Activated T-cell treated with anti-CD3 and anti-CD28 coated beads, Interleukin-2, amount 50 U/mL, for 72 hours (primary cell): ENCODE measurements around the gene MFSD6. TPM values are rescaled to one million over a fixed set of nuclear protein-coding genes. Genes with fewer than 3 reads are reported as not detected.
"Not testable (repeated sequence)": the region's sequence is repeated elsewhere in the genome, so short reads cannot be mapped to it uniquely, and the experiment has no call there.

Experiments used
- ATAC-seq, 2 donors: fragments of 150-1000 bp; cut with Tn5 transposase; replicated peaks in 1 of 2; 2 replicates each; pipeline ENCODE4 v1.10.0; 2021; ENCODE audit warnings: moderate library complexity in 2 of 2, mild to moderate bottlenecking in 1 of 2
- DNase-seq, 2 donors: peaks; one replicate each; pipeline ENCODE4 v3.0.0; 2021 to 2022; ENCODE audit warnings: mixed read lengths in 1 of 2
- H3K27ac Mint-ChIP-seq: one replicate; pipeline ENCODE4 v1.8.0; 2022; ENCODE audit warnings: mild to moderate bottlenecking, moderate library complexity, mixed read lengths
- H3K27me3 Mint-ChIP-seq: one replicate; pipeline ENCODE4 v1.8.0; 2022; ENCODE audit warnings: low read depth, mixed read lengths
- H3K36me3 Mint-ChIP-seq, 2 donors: one replicate each; pipeline ENCODE4 v1.8.0; 2022; ENCODE audit warnings: mixed read lengths in 2 of 2, mild to moderate bottlenecking in 1 of 2; ENCODE audit not compliant: insufficient read depth in 2 of 2
- H3K4me1 Mint-ChIP-seq: one replicate; pipeline ENCODE4 v1.8.0; 2022; ENCODE audit warnings: low read depth, mixed read lengths
- H3K4me3 Mint-ChIP-seq, 2 donors: one replicate each; pipeline ENCODE4 v1.8.0; 2022; ENCODE audit warnings: mild to moderate bottlenecking in 2 of 2, mixed read lengths in 2 of 2, moderate library complexity in 2 of 2
- H3K9me3 Mint-ChIP-seq, 2 donors: one replicate each; pipeline ENCODE4 v1.8.0; 2022; ENCODE audit warnings: mixed read lengths in 2 of 2
- total RNA-seq, 2 donors: library from RNA; stranded (reverse); gene quantifications; one replicate each; pipeline ENCODE4 v1.2.3, GENCODE V29; 2022

MFSD6 gene
- total RNA-seq, 2 donors from 2014 or later: 51.9 to 57.8 TPM

- Mint-ChIP-seq H3K4me3 (no peak overlapping the region), H3K36me3 (no peaks in the 10 kb centered on the region), H3K27me3 (no peaks in the 10 kb centered on the region), H3K4me1 (peaks cover 61% of the 10 kb centered on the region), H3K9me3 (no peaks in the 10 kb centered on the region), H3K27ac (peak overlapping the region; percentile 55)
- ATAC-seq (no peak), DNase-seq (no peak)
Measured at GRCh38 chr2:190465060-190465459, 56.9 kb downstream of the MFSD6 start.

GRCh38 chr2:190466819-190467446 is 58.8 kb downstream of the MFSD6 start:
- Mint-ChIP-seq H3K27me3 (no peaks in the 10 kb centered on the region), H3K9me3 (no peaks in the 10 kb centered on the region), H3K27ac (no peak overlapping the region), H3K4me3 (no peak overlapping the region), H3K36me3 (peaks cover 2 to 8% of the 10 kb centered on the region in 2 donors), H3K4me1 (peaks cover 50% of the 10 kb centered on the region)
- DNase-seq: no peak
- no peak for ATAC-seq

- no peaks in the 10 kb centered on the region for H3K27me3 Mint-ChIP-seq
- H3K4me3 Mint-ChIP-seq: no peak overlapping the region
- H3K4me1 Mint-ChIP-seq: peaks cover 50% of the 10 kb centered on the region
- no peaks in the 10 kb centered on the region for H3K9me3 Mint-ChIP-seq
- ATAC-seq (no peak), DNase-seq (no peak)
- H3K36me3 Mint-ChIP-seq: peaks cover 5 to 14% of the 10 kb centered on the region in 2 donors
- no peak overlapping the region for H3K27ac Mint-ChIP-seq
Measured at GRCh38 chr2:190467575-190468083, 59.5 kb downstream of the MFSD6 start.

DNA sequence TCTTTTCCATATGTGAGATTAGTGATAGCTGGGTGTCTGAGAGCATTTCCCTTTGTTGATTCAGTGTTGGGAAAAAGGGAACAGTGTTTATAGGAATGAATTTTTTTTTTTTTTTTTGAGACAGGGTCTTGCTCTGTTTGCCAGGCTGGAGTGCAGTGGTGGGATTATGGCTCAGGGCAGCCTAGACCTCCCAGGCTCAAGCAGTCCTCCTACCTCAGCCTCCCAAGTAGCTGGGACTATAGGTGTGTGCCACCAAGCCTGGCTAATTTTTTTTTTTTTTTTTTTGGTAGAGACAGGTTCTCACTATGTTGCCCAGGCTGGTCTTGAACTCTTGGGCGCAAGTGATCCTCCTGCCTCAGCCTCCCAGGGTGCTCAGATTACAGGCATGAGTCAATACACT is 60.2 kb downstream of the MFSD6 start:
- not testable (repeated sequence) for ATAC-seq, H3K27me3 Mint-ChIP-seq, H3K27ac Mint-ChIP-seq, H3K4me3 Mint-ChIP-seq, H3K9me3 Mint-ChIP-seq, DNase-seq
- peaks cover 50% of the 10 kb centered on the region for H3K4me1 Mint-ChIP-seq
- peaks cover 5 to 18% of the 10 kb centered on the region in 2 donors for H3K36me3 Mint-ChIP-seq

- H3K4me1 Mint-ChIP-seq: peaks cover 49% of the 10 kb centered on the region
- H3K4me3 Mint-ChIP-seq: no peak overlapping the region
- H3K27me3 Mint-ChIP-seq: no peaks in the 10 kb centered on the region
- H3K27ac Mint-ChIP-seq: no peak overlapping the region
- no peak for ATAC-seq
- no peak for DNase-seq
- peaks cover 8 to 23% of the 10 kb centered on the region in 2 donors for H3K36me3 Mint-ChIP-seq
- H3K9me3 Mint-ChIP-seq: peaks cover 0 to 3% of the 10 kb centered on the region in 2 donors
Measured at GRCh38 chr2:190468814-190469569, 60.8 kb downstream of the MFSD6 start.

- DNase-seq (no peak), ATAC-seq (no peak)
- Mint-ChIP-seq H3K36me3 (peaks cover 8 to 25% of the 10 kb centered on the region in 2 donors), H3K4me3 (no peak overlapping the region), H3K9me3 (peaks cover 0 to 3% of the 10 kb centered on the region in 2 donors), H3K27ac (no peak overlapping the region), H3K4me1 (peaks cover 41% of the 10 kb centered on the region), H3K27me3 (no peaks in the 10 kb centered on the region)
Measured at GRCh38 chr2:190469771-190470170, 61.6 kb downstream of the MFSD6 start.

- DNase-seq: no peak
- H3K4me3 Mint-ChIP-seq: no peak overlapping the region
- H3K27ac Mint-ChIP-seq: no peak overlapping the region
- H3K9me3 Mint-ChIP-seq: peaks cover 0 to 3% of the 10 kb centered on the region in 2 donors
- H3K36me3 Mint-ChIP-seq: peaks cover 8 to 25% of the 10 kb centered on the region in 2 donors
- peaks cover 35% of the 10 kb centered on the region for H3K4me1 Mint-ChIP-seq
- no peak for ATAC-seq
- no peaks in the 10 kb centered on the region for H3K27me3 Mint-ChIP-seq
Measured at GRCh38 chr2:190470256-190470826, 62.2 kb downstream of the MFSD6 start.

- H3K27me3 Mint-ChIP-seq: no peaks in the 10 kb centered on the region
- peaks cover 0 to 3% of the 10 kb centered on the region in 2 donors for H3K9me3 Mint-ChIP-seq
- ATAC-seq (no peak), DNase-seq (no peak)
- H3K36me3 Mint-ChIP-seq: peaks cover 7 to 19% of the 10 kb centered on the region in 2 donors
- H3K4me1 Mint-ChIP-seq: peaks cover 9% of the 10 kb centered on the region
- no peak overlapping the region for H3K27ac Mint-ChIP-seq
- no peak overlapping the region for H3K4me3 Mint-ChIP-seq
Measured at GRCh38 chr2:190477661-190478454, 69.7 kb downstream of the MFSD6 start.

DNA sequence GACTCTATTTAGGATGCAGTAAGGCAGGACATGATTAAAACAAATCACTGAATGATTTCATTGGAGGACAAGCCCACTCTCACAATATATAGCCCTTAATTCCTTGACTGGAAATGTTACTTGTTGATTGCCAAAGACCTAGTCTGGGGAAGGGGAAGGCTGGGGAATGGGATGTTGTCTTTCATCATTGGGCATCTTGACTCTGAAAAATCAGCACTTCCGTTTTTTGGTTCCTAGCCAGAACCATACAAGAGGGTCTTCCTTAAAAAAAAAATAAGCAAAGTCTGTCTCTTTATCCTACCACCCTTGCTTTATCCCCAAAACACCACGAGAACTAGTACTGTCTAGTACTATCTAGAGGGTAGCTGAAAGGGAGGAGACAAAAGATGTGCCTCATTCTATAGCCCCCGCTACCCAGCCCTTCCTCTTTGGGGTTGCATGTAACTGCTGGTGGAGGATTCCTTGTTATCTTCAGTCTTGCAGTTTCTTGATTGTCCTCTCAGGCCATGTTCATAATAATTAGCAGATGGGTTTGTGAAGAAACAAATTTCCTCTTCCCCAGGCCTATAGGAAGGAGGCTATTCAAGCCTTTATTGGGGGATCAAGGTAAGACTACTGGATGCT is 70.5 kb downstream of the MFSD6 start:
- H3K36me3 Mint-ChIP-seq: peaks cover 7 to 13% of the 10 kb centered on the region in 2 donors
- H3K9me3 Mint-ChIP-seq: peaks cover 0 to 3% of the 10 kb centered on the region in 2 donors
- H3K4me3 Mint-ChIP-seq: no peak overlapping the region
- no peaks in the 10 kb centered on the region for H3K27me3 Mint-ChIP-seq
- no peak for DNase-seq
- peaks cover 9% of the 10 kb centered on the region for H3K4me1 Mint-ChIP-seq
- no peak for ATAC-seq
- H3K27ac Mint-ChIP-seq: peak overlapping the region; percentile 24

DNA sequence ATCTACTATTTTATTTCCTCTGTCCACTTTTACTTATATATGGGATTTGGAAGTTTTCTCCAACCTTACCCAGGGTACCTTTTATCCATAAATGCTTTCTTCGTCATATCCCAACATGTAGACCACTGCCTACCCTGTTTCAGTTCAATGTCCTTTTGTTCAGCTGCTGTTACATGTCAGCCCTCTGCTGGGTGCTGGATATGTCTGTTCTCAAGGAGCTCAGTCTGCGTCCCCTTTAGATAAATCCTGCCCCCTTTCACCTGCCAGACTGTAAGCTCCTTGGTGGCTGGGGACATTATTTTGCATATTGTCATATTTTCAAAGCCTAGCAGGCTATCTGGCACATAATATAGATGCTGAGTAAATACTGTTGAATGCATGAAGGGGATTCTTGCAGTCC is 73.2 kb downstream of the MFSD6 start:
- no peak overlapping the region for H3K27ac Mint-ChIP-seq
- no peak for ATAC-seq
- no peaks in the 10 kb centered on the region for H3K27me3 Mint-ChIP-seq
- peaks cover 4 to 9% of the 10 kb centered on the region in 2 donors for H3K36me3 Mint-ChIP-seq
- no peak overlapping the region for H3K4me3 Mint-ChIP-seq
- peaks cover 9% of the 10 kb centered on the region for H3K4me1 Mint-ChIP-seq
- H3K9me3 Mint-ChIP-seq: no peaks in the 10 kb centered on the region
- no peak for DNase-seq

DNA sequence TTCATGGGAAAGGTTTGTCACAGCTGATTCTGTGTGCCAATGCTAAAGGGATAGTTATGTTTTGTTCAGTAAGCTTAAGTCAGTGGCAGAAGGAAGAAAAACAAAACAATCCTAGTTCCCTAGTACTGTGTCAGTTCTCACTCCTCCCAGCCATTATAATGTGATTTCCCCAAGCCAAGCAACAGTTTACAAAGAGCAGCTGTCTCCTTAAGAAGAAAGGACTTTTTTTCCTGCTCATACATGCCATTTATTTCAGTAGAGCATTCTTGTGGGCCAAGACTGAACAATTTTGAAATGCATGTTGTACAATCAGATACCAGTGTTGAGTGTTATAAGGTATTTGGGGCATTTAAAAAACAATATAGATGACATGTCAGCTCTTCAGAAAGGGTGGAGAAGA is 74.3 kb downstream of the MFSD6 start:
- DNase-seq (no peak), ATAC-seq (no peak)
- H3K27me3 Mint-ChIP-seq: no peaks in the 10 kb centered on the region
- no peak overlapping the region for H3K4me3 Mint-ChIP-seq
- H3K36me3 Mint-ChIP-seq: peaks cover 4 to 11% of the 10 kb centered on the region in 2 donors
- H3K9me3 Mint-ChIP-seq: no peaks in the 10 kb centered on the region
- peaks cover 9% of the 10 kb centered on the region for H3K4me1 Mint-ChIP-seq
- peak overlapping the region; percentile 61 for H3K27ac Mint-ChIP-seq

DNA sequence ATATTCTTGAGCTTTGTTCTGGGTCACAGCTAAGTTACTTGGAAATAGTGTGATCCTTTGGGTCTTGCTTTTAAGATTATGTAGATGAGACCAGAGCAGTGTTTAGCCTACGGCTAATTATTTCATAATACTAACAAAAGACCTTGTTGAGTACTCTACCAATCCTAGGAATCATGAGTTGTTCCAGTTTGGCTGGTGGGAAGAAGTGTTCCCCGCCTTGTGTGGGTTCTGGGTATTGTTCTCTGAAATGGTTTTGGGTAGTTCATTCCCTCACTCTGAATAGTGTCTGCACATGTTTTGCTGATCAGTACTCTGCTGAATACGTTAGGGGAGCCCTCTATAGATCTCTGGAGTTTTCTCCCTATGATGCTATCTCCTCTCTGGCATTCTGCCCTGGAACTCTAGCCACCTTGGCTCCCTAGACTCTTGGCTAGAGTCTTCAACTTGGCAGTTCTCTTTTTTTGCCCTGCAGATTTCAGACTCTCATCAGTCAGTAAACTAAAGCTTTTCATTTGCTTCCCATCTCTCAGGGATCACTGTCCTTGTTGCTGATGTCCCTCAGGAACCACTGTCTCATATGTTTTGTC is 78.0 kb downstream of the MFSD6 start:
- H3K27ac Mint-ChIP-seq: no peak overlapping the region
- H3K4me3 Mint-ChIP-seq: no peak overlapping the region
- H3K4me1 Mint-ChIP-seq: peaks cover 26% of the 10 kb centered on the region
- peaks cover 9 to 33% of the 10 kb centered on the region in 2 donors for H3K36me3 Mint-ChIP-seq
- H3K27me3 Mint-ChIP-seq: no peaks in the 10 kb centered on the region
- DNase-seq (no peak), ATAC-seq (no peak)
- no peaks in the 10 kb centered on the region for H3K9me3 Mint-ChIP-seq
